Measurements from ENCODE around the gene TAF5L.
A peak's percentile ranks its signal among the peaks of the same experiment; 100 is the strongest.

Gene TAF5L

DNA sequence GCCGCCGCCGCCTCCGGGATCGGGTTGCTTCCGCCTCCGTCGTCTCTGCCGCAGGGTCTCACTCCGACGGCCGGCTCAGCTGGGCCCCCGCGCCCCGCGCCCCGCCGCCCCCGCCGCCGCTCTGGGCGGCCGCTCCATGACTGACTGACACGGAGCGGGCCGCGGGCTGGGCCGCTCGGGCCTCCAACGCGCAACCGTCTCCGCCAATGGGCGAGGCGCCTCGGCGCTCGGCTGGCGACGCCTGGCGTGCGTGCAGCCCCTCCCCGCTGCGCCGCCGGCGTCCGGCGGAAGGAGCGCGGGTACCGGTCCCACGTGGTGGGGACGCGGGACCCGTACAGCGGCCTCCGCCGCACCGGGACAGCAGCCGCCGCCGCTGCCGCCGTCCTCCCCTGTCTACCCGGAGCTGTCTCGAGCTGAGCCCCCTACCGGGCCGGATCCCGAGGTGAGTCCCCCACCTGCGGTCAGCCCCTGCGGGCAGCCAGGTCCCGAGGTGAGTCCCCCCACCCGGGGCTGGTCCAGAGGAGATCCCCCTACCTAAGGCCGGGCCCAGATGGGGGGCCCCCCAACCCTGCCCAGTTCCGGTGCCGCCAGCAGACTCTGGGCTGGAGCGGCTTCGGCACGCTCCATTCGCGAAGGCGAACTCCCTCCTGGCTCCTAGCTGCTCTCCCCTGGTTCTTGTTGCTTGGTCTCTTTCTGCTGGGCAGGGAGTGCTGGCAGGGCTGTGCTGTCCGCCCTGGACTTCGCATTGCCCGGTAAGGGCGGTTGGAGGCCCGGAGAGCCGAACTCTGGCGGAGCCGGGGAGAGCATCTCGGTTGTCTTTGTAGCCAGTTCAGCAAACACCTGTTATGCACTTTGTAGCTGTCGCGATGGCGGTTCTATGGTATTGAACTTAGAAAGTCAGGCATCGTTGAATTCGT lies at the start of gene TAF5L, which contains the start of gene URB2:
Gene TAF5L, minus strand, starts transcription at position 208 of the 917 bp plus-strand sequence. CDS start 11,640 bp downstream, outside the sequence.
Gene URB2, plus strand, starts transcription at position 333 of the 917 bp plus-strand sequence. CDS start 1,387 bp downstream, outside the sequence.
- DNase-seq: peak; percentile 87

DNA sequence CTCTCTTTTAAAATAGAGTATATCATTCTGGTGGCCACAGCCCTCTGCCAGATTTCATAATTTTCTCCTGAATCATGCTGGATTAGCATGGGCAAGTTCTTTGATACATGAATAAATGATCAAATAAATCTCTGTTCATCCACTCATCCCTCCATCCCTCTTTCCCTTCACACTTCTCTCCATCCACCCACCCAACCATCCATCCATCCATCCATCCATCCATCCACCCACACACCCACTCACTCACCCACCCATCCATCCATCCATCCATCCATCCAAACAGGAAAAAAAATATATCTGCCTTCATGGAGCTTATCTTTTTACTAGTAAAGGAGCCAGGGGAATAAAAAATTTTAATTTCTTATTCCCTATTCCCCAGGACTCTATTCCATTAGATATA lies 49.5 kb upstream of the TAF5L start:
- no peak for DNase-seq

DNA sequence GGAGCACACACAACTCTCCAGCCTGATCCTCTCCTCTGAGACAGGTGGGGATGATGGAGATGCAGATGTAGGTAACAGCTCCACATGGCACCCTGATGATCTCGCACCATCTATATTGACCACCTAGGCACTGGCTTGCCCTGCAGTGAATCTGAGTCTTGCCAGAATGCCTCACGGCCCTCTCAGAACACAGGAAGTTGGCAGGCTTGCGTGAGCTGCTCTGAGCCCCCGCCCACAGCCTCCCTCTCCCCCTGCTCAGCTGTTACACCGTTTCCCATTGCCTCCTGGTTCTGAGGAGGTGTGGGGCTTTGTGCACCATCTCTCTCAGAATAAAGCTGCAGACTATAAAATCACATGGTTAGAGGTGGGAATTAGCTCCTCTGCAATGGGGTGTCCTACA lies 48.1 kb upstream of the TAF5L start:
- DNase-seq: no peak

DNA sequence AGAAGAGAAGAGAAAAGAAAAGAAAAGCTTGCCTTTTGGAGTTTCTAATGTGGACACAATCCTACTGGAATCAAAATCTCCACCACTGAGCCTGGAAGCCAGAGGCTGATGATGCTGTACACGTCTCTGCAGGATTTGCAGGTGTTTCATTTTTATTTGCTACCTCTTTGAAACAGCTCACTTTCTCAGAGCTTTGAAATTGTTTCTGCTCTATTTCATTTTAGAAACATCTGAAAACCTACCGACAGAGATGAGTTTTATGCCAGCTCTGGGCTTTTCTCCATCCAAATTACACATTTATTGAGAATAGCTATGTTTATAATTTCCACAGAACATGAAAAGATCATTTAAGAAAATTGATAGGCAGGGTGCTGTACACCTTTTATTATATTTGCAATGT lies 46.3 kb upstream of the TAF5L start:
- no peak for DNase-seq

DNA sequence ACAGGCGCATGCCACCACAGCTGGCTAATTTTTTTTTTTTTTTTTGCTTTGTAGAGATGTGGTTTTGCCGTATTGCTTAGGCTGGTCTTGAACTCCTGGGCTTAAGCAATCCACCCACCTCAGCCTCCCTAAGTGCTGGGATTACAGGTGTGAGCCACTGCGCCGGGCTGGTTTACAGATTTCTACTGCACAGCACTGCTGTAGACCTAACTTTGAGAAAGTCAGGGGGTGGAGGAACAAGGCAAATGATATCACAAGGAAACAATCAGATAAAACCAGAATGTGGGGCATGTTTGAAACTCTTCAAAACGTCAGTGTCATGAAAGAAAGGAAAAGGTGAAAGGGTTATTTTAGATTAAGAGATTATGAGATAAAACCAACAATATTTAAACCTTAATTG lies 45.4 kb upstream of the TAF5L start:
- no peak for DNase-seq

DNA sequence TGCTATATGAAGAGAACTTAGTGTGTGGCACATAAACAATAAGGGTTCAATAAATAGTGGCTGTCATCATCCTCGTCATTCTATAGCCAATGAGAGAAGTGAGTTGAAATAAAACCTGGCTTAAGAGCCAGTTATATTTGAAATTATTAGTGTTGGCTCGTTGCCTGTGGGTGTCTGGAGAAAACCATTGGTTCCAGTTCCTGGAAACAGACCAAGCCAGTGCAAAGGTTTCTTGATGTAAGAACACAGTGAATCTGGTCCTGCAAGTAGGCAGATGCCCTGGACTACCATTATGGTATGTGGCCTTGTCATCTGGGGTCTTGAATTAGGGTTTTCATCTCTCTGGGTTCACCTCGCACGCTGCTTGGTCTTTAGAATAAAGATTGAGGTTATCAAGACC lies 43.4 kb upstream of the TAF5L start:
- DNase-seq: no peak

DNA sequence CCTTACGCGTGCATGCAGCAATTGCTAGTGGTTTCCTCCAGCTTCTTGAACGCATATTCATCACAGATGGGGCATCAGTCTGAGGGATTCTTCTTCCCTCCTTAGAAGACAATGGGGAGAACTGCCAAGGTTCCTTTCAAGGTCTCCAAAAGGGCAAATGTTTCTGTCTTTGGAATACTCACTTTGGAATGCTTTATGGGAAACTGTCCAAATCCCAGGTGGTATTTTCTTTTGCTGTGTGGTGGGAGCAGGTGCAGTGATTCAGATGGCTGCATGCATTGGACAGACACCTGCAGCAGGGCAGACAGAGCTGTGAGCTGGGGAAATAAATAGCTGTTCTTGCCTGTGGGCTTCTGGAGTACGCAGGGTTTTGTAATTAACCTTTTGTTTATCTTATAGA lies 40.7 kb upstream of the TAF5L start:
- no peak for DNase-seq

DNA sequence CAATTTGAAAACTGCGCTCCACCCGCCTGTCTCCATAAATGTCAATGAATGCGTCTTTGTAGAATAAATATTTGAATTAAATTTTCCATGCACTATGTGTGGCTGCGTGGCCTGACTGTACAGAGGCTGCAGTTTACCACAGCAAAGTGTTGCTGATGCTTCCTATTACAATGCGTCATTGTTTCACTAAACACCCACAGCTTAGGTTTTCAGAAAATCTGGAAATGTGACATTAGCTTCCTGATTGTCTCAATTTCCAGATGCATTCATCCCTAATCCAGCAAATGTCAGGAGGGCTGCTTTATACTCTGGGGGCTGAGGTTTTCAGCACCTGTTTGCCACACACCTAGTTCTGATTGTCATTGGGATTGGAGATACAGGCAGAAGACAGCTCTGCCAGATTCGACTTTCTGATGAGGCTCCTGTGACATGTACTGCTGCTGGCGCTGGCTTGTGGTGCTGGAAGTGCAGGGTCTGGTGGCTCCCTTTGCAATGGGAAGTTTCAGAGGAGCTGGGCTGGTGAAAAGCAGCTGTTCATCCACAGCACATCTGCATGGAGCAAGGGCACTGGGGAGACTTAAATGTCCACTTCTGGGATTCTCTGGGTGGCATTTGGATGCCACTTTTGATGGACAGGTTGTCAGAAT lies 40.1 kb upstream of the TAF5L start:
- no peak for DNase-seq

DNA sequence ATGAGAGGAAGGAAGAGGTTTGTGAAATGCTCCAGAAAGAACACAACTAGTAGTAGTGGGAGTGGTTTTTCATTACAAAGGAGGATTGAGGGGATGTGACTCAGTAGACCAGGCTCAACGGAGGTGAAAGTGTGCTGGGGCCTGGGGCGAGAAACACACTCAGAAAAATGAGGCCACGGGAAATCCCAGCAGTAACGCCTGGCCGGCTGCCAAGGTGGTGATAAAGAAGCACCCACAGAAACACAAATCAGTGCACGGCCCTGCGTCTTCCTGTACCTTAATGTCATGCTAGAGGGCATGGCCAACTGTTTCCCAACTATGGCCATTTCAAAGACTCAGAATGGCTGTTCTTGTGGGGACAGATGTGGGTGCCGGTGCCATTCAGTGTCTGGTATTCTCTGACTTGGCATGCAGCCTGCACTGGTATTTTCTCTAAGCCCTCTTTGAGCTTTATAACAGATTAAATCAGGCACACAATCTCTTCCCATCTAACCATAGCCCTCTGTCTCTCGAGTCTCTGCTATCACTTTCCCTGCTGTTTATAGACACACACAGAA lies 38.3 kb upstream of the TAF5L start:
- DNase-seq: no peak

DNA sequence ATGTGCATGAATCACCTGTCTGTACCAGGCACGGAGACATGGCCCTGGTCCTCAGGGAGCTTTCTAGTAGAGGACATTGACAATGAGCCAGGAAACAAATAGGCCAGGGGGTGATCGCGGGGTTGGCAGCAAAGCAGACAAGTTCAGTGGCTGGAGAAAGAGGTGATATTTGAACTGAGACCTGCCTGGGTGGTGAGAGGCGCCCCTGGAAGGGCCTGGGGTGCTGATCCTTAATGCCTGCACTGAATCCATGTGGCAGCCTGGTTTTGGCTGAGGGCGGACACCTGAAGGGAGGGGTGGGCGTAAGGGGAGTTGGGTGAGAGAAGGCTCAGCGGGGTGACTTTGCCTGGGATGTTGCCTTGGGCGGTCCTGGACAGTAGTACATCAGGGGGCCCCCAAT lies 36.0 kb upstream of the TAF5L start:
- no peak for DNase-seq

DNA sequence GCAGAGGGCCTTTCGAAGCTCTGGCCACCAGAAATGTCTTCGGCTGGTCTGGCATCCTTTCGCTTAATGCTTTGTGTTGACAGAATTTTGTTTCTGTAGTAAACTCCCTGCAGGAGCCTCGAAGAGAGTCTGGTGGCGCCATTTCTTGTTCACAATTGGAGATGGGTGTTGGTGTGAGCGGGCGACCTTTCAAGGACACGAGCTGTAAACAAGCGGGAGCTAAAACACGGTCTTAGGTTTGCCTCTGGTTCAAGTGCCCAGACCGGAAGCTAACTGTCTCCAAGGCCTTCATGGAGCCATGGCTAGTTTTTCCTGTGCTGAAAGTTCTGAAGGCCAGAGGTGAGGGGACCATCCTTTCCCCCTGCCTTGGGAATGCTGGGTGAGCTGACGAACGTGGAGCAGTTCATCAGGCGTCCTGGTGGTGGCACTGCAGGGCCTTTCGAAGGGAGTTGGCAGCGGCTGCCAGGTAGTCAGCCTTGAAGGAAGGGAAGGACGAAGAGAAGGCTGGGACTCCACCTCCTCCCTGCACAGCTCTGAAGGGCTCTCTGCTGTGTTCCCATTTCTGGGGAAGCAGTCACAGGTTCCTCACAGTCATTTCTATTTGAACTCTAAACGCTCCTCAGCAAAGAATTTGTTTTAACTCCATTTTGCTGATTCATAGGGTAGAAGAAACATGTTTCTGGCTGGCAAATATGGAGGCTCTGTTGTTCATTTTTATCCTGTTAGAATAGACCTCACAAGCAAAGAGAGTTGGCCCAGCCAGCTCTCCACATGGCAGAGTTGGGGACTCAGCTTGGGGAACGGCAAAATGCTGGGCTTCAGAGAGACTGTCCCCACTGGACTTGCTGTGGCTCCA lies 35.3 kb upstream of the TAF5L start:
- DNase-seq: peak; percentile 59

DNA sequence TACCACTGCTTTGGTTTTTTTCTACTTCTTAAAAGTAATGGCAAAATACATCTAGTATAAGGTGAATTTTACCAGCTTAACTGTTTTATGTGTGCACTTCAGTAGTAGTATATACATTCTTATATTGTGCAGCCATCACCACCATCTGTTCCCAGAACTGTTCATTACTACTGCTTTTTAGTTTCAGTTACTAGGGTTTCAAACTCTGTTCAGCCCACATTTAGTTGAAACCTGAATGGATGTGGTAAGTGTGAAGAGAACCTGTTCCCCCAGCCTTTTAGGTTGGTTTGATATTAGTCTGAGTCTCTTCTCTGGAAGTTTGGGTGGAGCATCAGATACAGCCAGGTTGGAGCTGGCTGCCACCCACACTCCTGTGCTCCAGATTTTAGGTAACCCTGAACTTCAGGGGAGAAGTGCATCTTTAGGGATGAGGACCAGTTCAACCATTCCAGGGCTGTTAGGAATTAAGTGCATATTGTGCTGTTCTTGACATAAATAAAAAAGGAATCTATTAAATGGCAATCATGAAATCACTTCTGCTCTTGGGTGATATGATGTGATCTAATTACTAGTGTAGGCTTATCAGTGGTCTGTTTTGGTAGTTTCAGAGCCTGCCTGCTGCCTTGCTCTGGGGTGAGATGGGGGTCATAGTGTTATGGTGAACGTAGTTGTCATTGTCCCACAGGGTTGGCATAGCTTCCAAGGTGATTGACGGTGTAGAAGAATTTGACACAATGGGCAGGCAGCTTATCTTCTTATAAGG lies 32.3 kb upstream of the TAF5L start:
- DNase-seq: no peak

DNA sequence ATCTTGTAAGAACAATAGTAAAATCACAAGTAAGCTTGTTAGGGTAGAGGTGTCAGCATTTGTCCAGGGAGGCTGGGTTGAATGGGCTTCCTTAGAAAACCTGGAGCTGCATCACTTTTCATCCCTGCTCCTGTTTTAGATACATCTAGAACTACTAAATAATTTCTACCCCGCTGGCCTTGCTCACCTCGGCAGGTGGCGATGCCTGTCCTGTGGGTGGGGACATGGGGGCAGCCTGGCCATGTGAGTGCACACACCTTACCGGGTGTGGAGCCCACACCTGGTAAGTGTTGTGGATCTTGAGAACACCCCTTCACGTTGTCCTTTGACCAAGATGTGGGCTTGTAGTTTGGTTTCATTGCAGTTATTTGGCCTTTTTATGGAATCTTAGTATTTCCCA lies 29.9 kb upstream of the TAF5L start:
- no peak for DNase-seq

DNA sequence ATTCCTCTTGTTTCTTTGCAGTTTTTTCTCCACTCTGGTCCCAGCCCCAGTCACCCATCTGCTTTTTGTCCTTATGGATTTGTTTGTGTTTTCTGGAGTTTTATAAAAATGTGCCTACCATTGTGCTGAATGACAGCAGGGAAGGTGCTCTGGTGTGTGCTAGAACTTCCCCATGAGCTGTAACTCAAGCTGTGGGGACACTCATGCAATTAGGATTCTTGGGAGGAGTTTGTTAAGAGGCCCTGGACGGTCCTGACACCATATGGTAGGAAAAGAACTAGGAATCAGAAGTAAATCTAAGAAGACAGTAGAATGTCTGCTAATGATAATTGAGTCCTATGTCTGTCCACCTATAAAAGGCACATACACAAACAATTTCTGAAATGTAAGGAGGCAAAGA lies 27.5 kb upstream of the TAF5L start:
- no peak for DNase-seq

DNA sequence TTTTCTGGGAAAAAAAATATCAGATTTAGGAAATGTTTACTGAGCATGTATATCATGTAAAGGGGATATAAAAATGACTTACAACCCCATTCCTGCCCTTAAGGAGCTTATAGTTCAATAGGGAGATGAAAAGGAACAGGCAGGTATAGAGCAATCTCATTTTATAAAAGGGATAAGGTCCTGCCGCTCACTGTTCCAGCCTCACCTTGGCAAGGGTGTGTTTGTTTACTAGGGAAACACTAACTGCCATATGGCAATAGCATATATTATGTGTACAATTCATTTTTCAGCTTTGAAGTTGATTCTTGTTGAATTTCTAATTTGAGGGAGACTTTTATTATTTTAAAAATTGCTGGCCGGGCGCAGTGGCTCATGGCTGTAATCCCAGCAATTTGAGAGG lies 25.6 kb upstream of the TAF5L start:
- no peak for DNase-seq

DNA sequence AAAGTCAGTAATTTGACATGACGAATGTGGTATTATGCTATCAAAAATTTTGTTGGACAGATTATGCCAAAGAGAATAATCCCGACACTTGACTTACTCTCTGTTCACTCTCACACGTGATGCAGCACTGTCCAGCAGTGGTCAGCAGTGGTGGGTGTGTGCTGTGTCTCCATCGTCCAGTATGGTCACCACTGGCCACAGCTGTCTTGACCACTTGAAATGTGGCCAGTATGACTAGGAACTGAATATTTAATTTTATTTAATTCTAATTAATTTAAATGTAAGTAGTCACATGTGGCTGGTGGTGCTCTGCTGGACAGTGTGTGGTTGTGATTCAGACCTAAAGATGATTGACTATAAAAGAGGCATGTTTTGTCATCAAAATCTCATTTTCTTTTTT lies 24.1 kb upstream of the TAF5L start:
- no peak for DNase-seq

DNA sequence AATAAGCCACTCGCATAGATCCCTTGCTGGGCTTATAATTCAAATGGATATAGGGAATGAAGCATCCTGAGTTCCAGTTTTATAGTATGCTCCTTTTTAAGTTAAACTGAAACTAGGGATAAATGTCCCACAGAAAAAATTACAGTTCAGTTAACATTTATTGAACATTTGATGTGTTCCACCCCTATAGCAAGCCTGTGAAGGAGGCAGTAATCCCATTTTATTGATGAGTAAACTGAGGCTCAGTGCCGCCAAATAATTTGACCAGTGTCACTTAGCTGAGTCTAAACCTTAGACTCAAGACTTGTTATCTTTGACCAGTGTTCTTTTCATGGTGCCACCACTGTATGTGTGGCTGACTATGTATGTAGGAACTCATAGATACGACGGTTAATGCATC lies 22.5 kb upstream of the TAF5L start:
- no peak for DNase-seq

DNA sequence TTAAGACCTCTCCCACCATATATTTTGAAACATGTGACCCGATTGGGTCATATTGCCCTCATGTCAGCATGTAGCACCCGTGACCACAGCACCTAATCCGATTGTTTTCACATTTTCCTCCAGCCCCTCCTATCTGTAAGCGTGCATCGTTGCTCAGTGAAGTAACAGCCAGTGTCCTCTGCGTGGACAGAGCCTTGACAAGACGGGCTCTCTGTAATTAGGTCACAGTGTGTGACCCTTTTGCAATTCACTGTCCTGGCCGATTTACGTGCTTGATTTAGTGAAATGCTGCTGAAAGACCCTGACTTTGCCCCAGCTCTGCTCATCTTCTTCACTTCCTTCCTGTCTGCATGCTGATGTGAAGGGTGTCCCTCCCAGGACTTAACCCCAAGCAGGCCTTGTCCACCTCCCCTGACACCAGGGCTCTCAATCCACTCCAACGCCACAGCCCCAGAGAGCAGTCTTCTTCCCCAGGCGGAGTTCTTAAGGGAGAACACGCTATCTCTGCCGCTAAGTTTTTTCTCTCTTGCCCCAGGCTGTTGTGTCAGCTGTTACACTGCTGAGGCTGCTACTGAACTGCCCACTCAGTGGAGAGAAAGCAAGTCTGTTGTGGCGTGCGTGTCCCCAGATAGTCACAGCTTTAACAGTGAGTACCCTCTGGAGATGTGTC lies 19.5 kb upstream of the TAF5L start:
- no peak for DNase-seq

DNA sequence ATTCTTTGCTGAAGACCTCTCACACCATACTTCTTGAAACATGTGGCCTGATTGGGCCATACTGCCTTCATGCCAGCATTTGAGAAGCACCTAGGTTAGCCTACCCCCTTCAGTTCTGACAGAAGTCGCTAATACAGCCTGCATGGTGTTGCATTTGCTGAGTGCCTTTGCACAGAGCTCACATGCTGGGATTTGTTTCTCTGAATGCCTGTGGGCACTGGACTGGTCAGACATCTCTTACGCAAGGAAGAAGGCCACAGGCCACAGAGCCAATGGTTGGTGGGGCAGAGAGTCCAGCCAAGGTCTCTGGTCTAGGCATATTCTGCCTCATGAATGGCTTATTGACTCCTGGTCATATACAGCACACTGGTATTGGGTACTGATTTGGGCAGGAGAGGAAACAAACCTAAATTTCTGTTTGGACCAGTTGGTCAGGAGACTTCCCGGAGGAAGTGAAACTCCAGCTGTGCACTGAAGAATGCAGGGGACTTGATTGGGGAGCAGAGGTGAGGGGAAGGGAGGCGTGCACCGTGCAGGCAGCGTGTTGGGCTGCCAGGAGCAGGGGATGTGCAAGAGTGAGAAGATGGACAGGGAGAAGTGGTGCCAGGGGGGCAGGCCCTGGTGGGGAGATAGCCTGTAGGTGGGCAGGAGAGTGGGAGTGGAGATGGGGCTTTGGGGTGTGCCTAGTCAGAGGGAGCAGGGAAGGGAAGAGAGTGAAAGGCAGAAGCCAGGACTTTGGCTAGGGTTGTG lies 18.2 kb upstream of the TAF5L start:
- no peak for DNase-seq

DNA sequence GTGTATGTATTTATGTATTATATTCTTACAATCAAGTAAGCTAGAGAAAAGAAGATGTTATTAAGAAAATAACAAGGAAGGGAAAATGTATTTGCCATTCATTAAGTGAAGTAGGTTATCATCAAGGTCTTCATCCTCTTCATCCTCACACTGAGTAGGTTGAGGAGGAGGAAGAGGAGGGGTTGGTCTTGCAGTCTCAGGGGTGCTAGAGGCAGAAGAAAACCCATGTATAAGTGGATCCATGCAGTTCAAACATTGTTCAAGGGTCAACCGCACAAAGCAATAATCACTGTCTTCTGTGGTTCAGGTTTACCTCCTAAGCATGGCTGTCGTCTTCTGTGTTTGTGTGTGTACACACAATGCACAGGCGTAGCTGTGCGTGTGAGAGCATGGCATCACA lies 17.0 kb upstream of the TAF5L start:
- DNase-seq: no peak

DNA sequence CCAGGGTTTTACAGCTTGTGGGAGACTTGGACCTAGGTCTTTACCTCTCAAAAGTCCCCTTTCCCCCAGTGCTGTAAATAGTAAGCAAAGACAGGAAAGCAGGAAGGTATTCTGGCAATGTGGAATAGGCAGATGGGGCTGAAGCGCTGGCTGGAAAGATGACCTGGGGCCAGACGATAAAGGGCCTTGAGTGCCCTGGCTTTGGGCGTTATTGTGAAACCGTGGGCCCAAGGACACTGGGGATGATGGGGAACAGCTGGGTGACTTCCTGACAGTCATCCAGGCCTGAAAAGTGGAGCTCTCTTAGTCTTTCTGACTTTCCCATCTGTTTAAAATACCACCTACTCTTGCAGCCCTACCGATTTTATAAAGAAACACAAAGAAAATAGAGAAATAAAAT lies 16.5 kb upstream of the TAF5L start:
- DNase-seq: no peak

Measured in fibroblast of skin of right quadriceps (primary cell).